IMR-90 (cell line): ENCODE measurements around the gene NR6A1. TPM values are rescaled to one million over a fixed set of nuclear protein-coding genes. Genes with fewer than 3 reads are reported as not detected.

Experiments used
- ATAC-seq: fragments of 200-7000 bp; cut with Tn5 transposase; 2 replicates; pipeline ENCODE4 v1.9.1; 2020; ENCODE audit warnings: low read depth, mild to moderate bottlenecking, moderate library complexity
- BruUV-seq: library from RNA; stranded (reverse); fragments of 400-500 nt; replicated peaks from 2 replicates; lab custom pipeline; 2021; lab: Mats Ljungman, UMichigan
- CTCF ChIA-PET: fragments of 300-600 bp; formaldehyde crosslinking; extraction: SDS; loops from one replicate; lab custom pipeline; 2021; ENCODE audit warnings: antibody characterized with exemption; lab: Yijun Ruan, JAX
- POLR2A ChIA-PET: fragments of 300-600 bp; sonication (Branson Sonifier 250); formaldehyde crosslinking; loops from one replicate; lab custom pipeline; 2022; ENCODE audit warnings: antibody characterized with exemption; ENCODE audit not compliant: unreplicated experiment; lab: Charles Lee
- DNase-seq: peaks from one replicate; pipeline ENCODE4 v3.0.0; 2013
- H2AFZ ChIP-seq: replicated peaks from 2 replicates; pipeline ENCODE3; 2013; ENCODE audit warnings: low read length, mild to moderate bottlenecking; ENCODE audit not compliant: poor library complexity
- H2AK5ac ChIP-seq: 2 replicates; pipeline ENCODE4 v1.6.1; 2013; ENCODE audit warnings: low read depth, low read length, inconsistent platforms
- H2AK9ac ChIP-seq: replicated peaks from 2 replicates; pipeline ENCODE3; 2013; ENCODE audit warnings: mild to moderate bottlenecking, low read depth, low read length, moderate library complexity; ENCODE audit not compliant: poor library complexity
- H2BK120ac ChIP-seq: 2 replicates; pipeline ENCODE4 v1.6.1; 2013; ENCODE audit warnings: low read depth, low read length, inconsistent platforms
- H2BK15ac ChIP-seq: 3 replicates; pipeline ENCODE4 v1.6.1; 2013; ENCODE audit warnings: low read depth, low read length, inconsistent platforms
- H2BK20ac ChIP-seq: 2 replicates; pipeline ENCODE4 v1.6.1; 2013; ENCODE audit warnings: low read depth, mild to moderate bottlenecking, inconsistent platforms, low read length, moderate library complexity
- H2BK5ac ChIP-seq: 2 replicates; pipeline ENCODE4 v1.6.1; 2013; ENCODE audit warnings: mild to moderate bottlenecking, low read depth, low read length, inconsistent platforms; ENCODE audit not compliant: poor library complexity, severe bottlenecking
- H3K14ac ChIP-seq: replicated peaks from 2 replicates; pipeline ENCODE4 v1.6.1; 2013; ENCODE audit warnings: low read depth, low read length, inconsistent platforms
- H3K18ac ChIP-seq: 2 replicates; pipeline ENCODE4 v1.6.1; 2013; ENCODE audit warnings: low read depth, low read length, control low read depth
- H3K23ac ChIP-seq: 2 replicates; pipeline ENCODE4 v1.6.1; 2013; ENCODE audit warnings: low read depth, low read length, inconsistent platforms
- H3K27ac ChIP-seq: 2 replicates; pipeline ENCODE4 v1.5.1; 2013; ENCODE audit warnings: mild to moderate bottlenecking, control low read depth, low read length; ENCODE audit not compliant: insufficient read depth
- H3K27me3 ChIP-seq: 2 replicates; pipeline ENCODE4 v1.6.1; 2013; ENCODE audit warnings: low read length; ENCODE audit not compliant: control insufficient read depth, insufficient read depth
- H3K36me3 ChIP-seq: 2 replicates; pipeline ENCODE4 v1.6.1; 2013; ENCODE audit warnings: low read length, mixed read lengths; ENCODE audit not compliant: control insufficient read depth, insufficient read depth
- H3K4ac ChIP-seq: 2 replicates; pipeline ENCODE4 v1.6.1; 2013; ENCODE audit warnings: low read depth, low read length, inconsistent platforms
- H3K4me1 ChIP-seq: 2 replicates; pipeline ENCODE4 v1.6.1; 2013; ENCODE audit warnings: low read length, mixed read lengths; ENCODE audit not compliant: control insufficient read depth, insufficient read depth
- H3K4me2 ChIP-seq: 2 replicates; pipeline ENCODE4 v1.6.1; 2013; ENCODE audit warnings: low read depth, mild to moderate bottlenecking, control low read depth, low read length, moderate library complexity
- H3K4me3 ChIP-seq: 2 replicates; pipeline ENCODE4 v1.5.1; 2013; ENCODE audit warnings: low read depth, mild to moderate bottlenecking, control low read depth, low read length, moderate library complexity; ENCODE audit not compliant: insufficient read depth
- H3K56ac ChIP-seq: 2 replicates; pipeline ENCODE4 v1.6.1; 2013; ENCODE audit warnings: low read length, inconsistent platforms; ENCODE audit not compliant: insufficient read depth; ENCODE audit errors: extremely low read depth
- H3K79me1 ChIP-seq, 2 experiments: 2 replicates each; pipeline ENCODE4 v1.6.1; 2013; ENCODE audit warnings: low read length in 2 of 2, inconsistent platforms in 1 of 2, low read depth in 1 of 2
- H3K9ac ChIP-seq: 2 replicates; pipeline ENCODE4 v1.6.1; 2013; ENCODE audit warnings: low read depth, low read length, control low read depth
- H3K9me1 ChIP-seq: 2 replicates; pipeline ENCODE4 v1.6.1; 2013; ENCODE audit warnings: low read length, inconsistent platforms; ENCODE audit not compliant: insufficient read depth
- H3K9me3 ChIP-seq: 2 replicates; pipeline ENCODE4 v1.6.1; 2013; ENCODE audit warnings: low read length; ENCODE audit not compliant: control insufficient read depth, insufficient read depth
- H4K20me1 ChIP-seq: 2 replicates; pipeline ENCODE4 v1.6.1; 2013; ENCODE audit warnings: low read length, inconsistent platforms; ENCODE audit not compliant: insufficient read depth
- H4K5ac ChIP-seq: 2 replicates; pipeline ENCODE4 v1.6.1; 2013; ENCODE audit warnings: mild to moderate bottlenecking, low read depth, low read length, control low read depth
- H4K8ac ChIP-seq, 2 experiments: 2 replicates each; pipeline ENCODE4 v1.6.1; 2013; ENCODE audit warnings: low read depth in 2 of 2, low read length in 2 of 2, control low read depth in 1 of 2, inconsistent platforms in 1 of 2
- H4K91ac ChIP-seq: 2 replicates; pipeline ENCODE4 v1.6.1; 2013; ENCODE audit warnings: low read depth, low read length, inconsistent platforms; ENCODE audit not compliant: insufficient read depth
- BHLHE40 ChIP-seq: fragments of 150-350 bp; IDR thresholded peaks from 2 replicates; pipeline ENCODE4 v1.6.1; 2016; ENCODE audit warnings: mild to moderate bottlenecking, low read depth, low read length
- CEBPB ChIP-seq: IDR thresholded peaks from 2 replicates; pipeline ENCODE4 v1.6.1; 2012; ENCODE audit warnings: low read depth, low read length, improper control_type of control experiment
- FOS ChIP-seq: fragments of 150-350 bp; IDR thresholded peaks from 2 replicates; pipeline ENCODE4 v1.6.1; 2016; ENCODE audit warnings: low read depth, low read length
- MAZ ChIP-seq: IDR thresholded peaks from 2 replicates; pipeline ENCODE4 v1.6.1; 2012; ENCODE audit warnings: low read depth, mild to moderate bottlenecking, low read length, improper control_type of control experiment, moderate library complexity, borderline replicate concordance
- MXI1 ChIP-seq: IDR thresholded peaks from 2 replicates; pipeline ENCODE4 v1.6.1; 2012; ENCODE audit warnings: low read depth, mild to moderate bottlenecking, low read length, moderate library complexity, borderline replicate concordance
- NFE2L2 ChIP-seq: fragments of 150-350 bp; IDR thresholded peaks from 2 replicates; pipeline ENCODE4 v1.6.1; 2016; ENCODE audit warnings: low read depth, mild to moderate bottlenecking, low read length
- POLR2A ChIP-seq: IDR thresholded peaks from 2 replicates; pipeline ENCODE4 v1.6.1; 2012; ENCODE audit warnings: mild to moderate bottlenecking, low read depth, low read length
- RFX5 ChIP-seq: IDR thresholded peaks from 2 replicates; pipeline ENCODE4 v1.8.0; 2012; ENCODE audit warnings: low read depth, mild to moderate bottlenecking, low read length, moderate library complexity
- WGBS, 2 experiments: methylation state at CpG; one replicate each; pipeline versions ENCODE4 v1.1.5 to v1.1.7; 2013; ENCODE audit warnings: missing lambda C conversion rate in 2 of 2; ENCODE audit not compliant: insufficient read length in 1 of 2; ENCODE audit errors: extremely low coverage in 2 of 2; 5-methylcytosine and 5-hydroxymethylcytosine counted together
- dilution Hi-C: fragments of 300-500 bp; cut with HindIII; formaldehyde crosslinking; loops from one replicate; pipeline ENCODE4 v1.14.3; 2018; ENCODE audit warnings: low sequenced_read_pairs; ENCODE audit not compliant: unreplicated experiment
- in situ Hi-C: fragments of 300-500 bp; cut with MboI; formaldehyde crosslinking; loops from 3 replicates; pipeline ENCODE4 v1.14.3; 2019; ENCODE audit warnings: low sequenced_read_pairs, inconsistent platforms, mixed read lengths
- intact Hi-C: fragments of 100-400 bp; cut with micrococcal nuclease; formaldehyde crosslinking; loops from 2 replicates; pipeline ENCODE4 v1.10.0; 2022
- polyA plus RNA-seq, 3 experiments: library from polyadenylated mRNA; depleted of rRNA; stranded (reverse); fragments of >200 nt; gene quantifications; 2 replicates each; pipeline ENCODE4 v1.2.3, GENCODE V29; 2012; ENCODE audit warnings: low replicate concordance in 1 of 3
- total RNA-seq: library from RNA; depleted of rRNA; stranded (reverse); fragments of >200 nt; gene quantifications from 2 replicates; pipeline ENCODE4 v1.2.3, GENCODE V29; 2012
- TF ChIP-seq, protein P1 (sequence below): conservative IDR thresholded peaks from 2 replicates; pipeline ENCODE4 v1.5.1; 2012; ENCODE audit warnings: mild to moderate bottlenecking, low read depth, low read length, improper control_type of control experiment
- TF ChIP-seq, protein P2 (sequence below): fragments of 150-350 bp; IDR thresholded peaks from 2 replicates; pipeline ENCODE4 v1.6.1; 2016; ENCODE audit warnings: low read depth, mild to moderate bottlenecking, low read length, moderate library complexity, borderline replicate concordance
- TF ChIP-seq, protein P3 (sequence below): fragments of 150-350 bp; IDR thresholded peaks from 2 replicates; pipeline ENCODE4 v1.6.1; 2017; ENCODE audit warnings: mild to moderate bottlenecking, antibody characterized with exemption, low read length, low read depth

Gene NR6A1
- total and polyA plus RNA-seq, 2 of the 4 experiments (the other 2 are of a cell fraction): 0.14 to 0.36 TPM

DNA sequence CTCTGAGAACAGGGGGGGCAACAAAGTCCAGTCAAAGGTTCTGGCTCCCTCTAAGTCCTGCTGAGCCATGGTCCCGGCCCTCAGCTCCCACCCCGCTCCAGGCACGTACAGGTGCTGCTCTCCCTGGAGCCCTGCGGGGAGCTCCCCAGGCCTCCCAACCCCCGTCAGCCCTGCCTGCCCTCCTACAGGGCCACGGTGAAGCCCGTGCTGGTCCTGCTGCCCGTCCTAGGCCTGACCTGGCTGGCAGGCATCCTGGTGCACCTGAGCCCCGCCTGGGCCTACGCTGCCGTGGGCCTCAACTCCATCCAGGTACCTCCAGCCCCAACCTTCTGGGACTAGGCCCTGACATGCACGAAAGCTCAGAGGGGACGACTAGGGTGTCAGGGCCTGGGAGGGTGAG is 300.8 kb downstream of the NR6A1 start:
- TF ChIP-seq, protein P1, sequence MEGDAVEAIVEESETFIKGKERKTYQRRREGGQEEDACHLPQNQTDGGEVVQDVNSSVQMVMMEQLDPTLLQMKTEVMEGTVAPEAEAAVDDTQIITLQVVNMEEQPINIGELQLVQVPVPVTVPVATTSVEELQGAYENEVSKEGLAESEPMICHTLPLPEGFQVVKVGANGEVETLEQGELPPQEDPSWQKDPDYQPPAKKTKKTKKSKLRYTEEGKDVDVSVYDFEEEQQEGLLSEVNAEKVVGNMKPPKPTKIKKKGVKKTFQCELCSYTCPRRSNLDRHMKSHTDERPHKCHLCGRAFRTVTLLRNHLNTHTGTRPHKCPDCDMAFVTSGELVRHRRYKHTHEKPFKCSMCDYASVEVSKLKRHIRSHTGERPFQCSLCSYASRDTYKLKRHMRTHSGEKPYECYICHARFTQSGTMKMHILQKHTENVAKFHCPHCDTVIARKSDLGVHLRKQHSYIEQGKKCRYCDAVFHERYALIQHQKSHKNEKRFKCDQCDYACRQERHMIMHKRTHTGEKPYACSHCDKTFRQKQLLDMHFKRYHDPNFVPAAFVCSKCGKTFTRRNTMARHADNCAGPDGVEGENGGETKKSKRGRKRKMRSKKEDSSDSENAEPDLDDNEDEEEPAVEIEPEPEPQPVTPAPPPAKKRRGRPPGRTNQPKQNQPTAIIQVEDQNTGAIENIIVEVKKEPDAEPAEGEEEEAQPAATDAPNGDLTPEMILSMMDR: no peak
- TF ChIP-seq NFE2L2 (no peak), POLR2A (no peak), MAZ (no peak), MXI1 (no peak), CEBPB (no peak), RFX5 (no peak), FOS (no peak), BHLHE40 (no peak)
- TF ChIP-seq, protein P2, sequence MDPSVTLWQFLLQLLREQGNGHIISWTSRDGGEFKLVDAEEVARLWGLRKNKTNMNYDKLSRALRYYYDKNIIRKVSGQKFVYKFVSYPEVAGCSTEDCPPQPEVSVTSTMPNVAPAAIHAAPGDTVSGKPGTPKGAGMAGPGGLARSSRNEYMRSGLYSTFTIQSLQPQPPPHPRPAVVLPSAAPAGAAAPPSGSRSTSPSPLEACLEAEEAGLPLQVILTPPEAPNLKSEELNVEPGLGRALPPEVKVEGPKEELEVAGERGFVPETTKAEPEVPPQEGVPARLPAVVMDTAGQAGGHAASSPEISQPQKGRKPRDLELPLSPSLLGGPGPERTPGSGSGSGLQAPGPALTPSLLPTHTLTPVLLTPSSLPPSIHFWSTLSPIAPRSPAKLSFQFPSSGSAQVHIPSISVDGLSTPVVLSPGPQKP: no peak
- TF ChIP-seq, protein P3, sequence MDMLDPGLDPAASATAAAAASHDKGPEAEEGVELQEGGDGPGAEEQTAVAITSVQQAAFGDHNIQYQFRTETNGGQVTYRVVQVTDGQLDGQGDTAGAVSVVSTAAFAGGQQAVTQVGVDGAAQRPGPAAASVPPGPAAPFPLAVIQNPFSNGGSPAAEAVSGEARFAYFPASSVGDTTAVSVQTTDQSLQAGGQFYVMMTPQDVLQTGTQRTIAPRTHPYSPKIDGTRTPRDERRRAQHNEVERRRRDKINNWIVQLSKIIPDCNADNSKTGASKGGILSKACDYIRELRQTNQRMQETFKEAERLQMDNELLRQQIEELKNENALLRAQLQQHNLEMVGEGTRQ: no peak
- H2BK15ac ChIP-seq: no peak overlapping the region
- no peak overlapping the region for H3K14ac ChIP-seq
- H2BK20ac ChIP-seq: no peak overlapping the region
- H2AFZ ChIP-seq: no peak overlapping the region
- H4K91ac ChIP-seq: no peak overlapping the region
- DNase-seq (no peak), ATAC-seq (no peak)
- no peak overlapping the region for H3K4me3 ChIP-seq
- H4K5ac ChIP-seq: no peak overlapping the region
- no peaks in the 10 kb centered on the region for H3K9me1 ChIP-seq
- dilution Hi-C loops: no loop called here
- H3K79me1 ChIP-seq: no peaks in the 10 kb centered on the region
- intact Hi-C loops: no loop called here
- H4K8ac ChIP-seq: no peak overlapping the region
- POLR2A ChIA-PET: no interaction called here
- H2AK5ac ChIP-seq: no peak overlapping the region
- H3K9ac ChIP-seq: no peak overlapping the region
- no peak overlapping the region for H2AK9ac ChIP-seq
- no peak overlapping the region for H2BK5ac ChIP-seq
- no peaks in the 10 kb centered on the region for H3K36me3 ChIP-seq
- no peaks in the 10 kb centered on the region for H3K4me1 ChIP-seq
- no peak overlapping the region for H3K23ac ChIP-seq
- H2BK120ac ChIP-seq: no peak overlapping the region
- CTCF ChIA-PET: no interaction called here
- no peak overlapping the region for H3K4ac ChIP-seq
- H3K27me3 ChIP-seq: peaks cover 59% of the 10 kb centered on the region
- in situ Hi-C loops: no loop called here
- H3K9me3 ChIP-seq: no peaks in the 10 kb centered on the region
- H3K18ac ChIP-seq: no peak overlapping the region
- WGBS, 2 experiments: 53% methylated on average over 3 of the region's 13 CpGs; no CpG with 5 or more reads in 1 of the 2 experiments
- no peaks in the 10 kb centered on the region for H4K20me1 ChIP-seq
- H3K56ac ChIP-seq: no peak overlapping the region
- BruUV-seq: no TSS peak
- no peak overlapping the region for H3K27ac ChIP-seq
- no peak overlapping the region for H3K4me2 ChIP-seq
